Liver (tissue), 9 donors: ENCODE data around the gene TWF2. TPM values are rescaled to one million over a fixed set of nuclear protein-coding genes. Genes with fewer than 3 reads are reported as not detected.

Experiments used
- DNase-seq: peaks from one replicate; pipeline ENCODE4 v3.0.0-alpha.2; 2017; ENCODE audit warnings: low spot score
- H3K27ac ChIP-seq, 2 donors: one replicate each; pipeline ENCODE4 v1.7.0; 2013; ENCODE audit warnings: inconsistent platforms in 2 of 2, low read length in 2 of 2, control low read depth in 1 of 2, low read depth in 1 of 2, mild to moderate bottlenecking in 1 of 2
- H3K27me3 ChIP-seq, 4 donors: one replicate each; pipeline versions ENCODE4 v1.6.1 to v1.7.0; 2013; ENCODE audit warnings: low read length in 3 of 4, inconsistent platforms in 1 of 4, mild to moderate bottlenecking in 1 of 4, moderate library complexity in 1 of 4; ENCODE audit not compliant: control insufficient read depth in 4 of 4, insufficient read depth in 4 of 4
- H3K36me3 ChIP-seq, 4 donors: one replicate each; pipeline versions ENCODE4 v1.6.1 to v1.7.0; 2013; ENCODE audit warnings: low read length in 3 of 4, mild to moderate bottlenecking in 3 of 4, low read depth in 1 of 4, moderate library complexity in 1 of 4; ENCODE audit not compliant: control insufficient read depth in 4 of 4, insufficient read depth in 3 of 4
- H3K4me1 ChIP-seq, 4 donors: one replicate each; pipeline versions ENCODE4 v1.6.1 to v1.7.0; 2013; ENCODE audit warnings: low read length in 3 of 4, mild to moderate bottlenecking in 3 of 4, moderate library complexity in 1 of 4; ENCODE audit not compliant: control insufficient read depth in 4 of 4, insufficient read depth in 4 of 4
- H3K4me3 ChIP-seq, 3 donors: one replicate each; pipeline versions ENCODE4 v1.6.1 to v1.7.0; 2013; ENCODE audit warnings: low read length in 3 of 3, control low read depth in 1 of 3, low read depth in 1 of 3, mild to moderate bottlenecking in 1 of 3
- H3K9ac ChIP-seq, 2 donors: one replicate each; pipeline ENCODE4 v1.7.0; 2013; ENCODE audit warnings: low read length in 2 of 2, mild to moderate bottlenecking in 2 of 2, moderate library complexity in 2 of 2, control low read depth in 1 of 2, low read depth in 1 of 2
- H3K9me3 ChIP-seq, 4 donors: one replicate each; pipeline versions ENCODE4 v1.6.1 to v1.7.0; 2013; ENCODE audit warnings: low read length in 3 of 4; ENCODE audit not compliant: control insufficient read depth in 4 of 4
- ATF3 ChIP-seq: IDR thresholded peaks from 2 replicates; pipeline ENCODE4 v1.6.1; 2016; ENCODE audit warnings: antibody characterized with exemption
- EGR1 ChIP-seq, 2 donors: IDR thresholded peaks; 2 replicates each; pipeline ENCODE4 v1.6.1; 2016 to 2018; ENCODE audit warnings: antibody characterized with exemption in 2 of 2, low read depth in 2 of 2
- FOXA2 ChIP-seq: IDR thresholded peaks from 2 replicates; pipeline ENCODE4 v1.6.1; 2016; ENCODE audit warnings: antibody characterized with exemption
- GABPA ChIP-seq, 2 donors: IDR thresholded peaks in 1 of 2; conservative IDR thresholded peaks in 1 of 2; 2 replicates each; pipeline ENCODE4 v1.6.1; 2016; ENCODE audit warnings: antibody characterized with exemption in 2 of 2, mild to moderate bottlenecking in 1 of 2, moderate library complexity in 1 of 2
- HNF4A ChIP-seq, 2 donors: conservative IDR thresholded peaks; 2 replicates each; pipeline ENCODE4 v1.6.1; 2016; ENCODE audit warnings: antibody characterized with exemption in 2 of 2, mild to moderate bottlenecking in 2 of 2
- HNF4G ChIP-seq: IDR thresholded peaks from 2 replicates; pipeline ENCODE4 v1.6.1; 2016; ENCODE audit warnings: antibody characterized with exemption
- JUND ChIP-seq, 2 donors: IDR thresholded peaks; 2 replicates each; pipeline ENCODE4 v1.6.1; 2016; ENCODE audit warnings: antibody characterized with exemption in 2 of 2
- NR2F2 ChIP-seq: IDR thresholded peaks from 2 replicates; pipeline ENCODE4 v1.6.1; 2016; ENCODE audit warnings: antibody characterized with exemption
- RAD21 ChIP-seq, 2 donors: IDR thresholded peaks; 2 replicates each; pipeline ENCODE4 v1.6.1; 2016; ENCODE audit warnings: antibody characterized with exemption in 2 of 2, mild to moderate bottlenecking in 2 of 2
- REST ChIP-seq: IDR thresholded peaks from 2 replicates; pipeline ENCODE4 v1.6.1; 2016; ENCODE audit warnings: antibody characterized with exemption, mild to moderate bottlenecking
- SP1 ChIP-seq: IDR thresholded peaks from 2 replicates; pipeline ENCODE4 v1.6.1; 2018; ENCODE audit warnings: antibody characterized with exemption, mild to moderate bottlenecking
- TAF1 ChIP-seq: conservative IDR thresholded peaks from 2 replicates; pipeline ENCODE4 v1.6.1; 2016; ENCODE audit warnings: antibody characterized with exemption, mild to moderate bottlenecking
- YY1 ChIP-seq: IDR thresholded peaks from 2 replicates; pipeline ENCODE4 v1.6.1; 2016; ENCODE audit warnings: antibody characterized with exemption, mild to moderate bottlenecking
- WGBS: extraction: QIAGEN DNeasy Blood & Tissue Kit; methylation state at CpG from one replicate; pipeline ENCODE4 v1.1.7; 2013; 5-methylcytosine and 5-hydroxymethylcytosine counted together
- polyA plus RNA-seq, 2 donors: library from polyadenylated mRNA; stranded (reverse) in 1 of 2; unstranded in 1 of 2; fragments of 200-250 nt in 1 of 2; fragments of >200 nt in 1 of 2; fragmentation: Nextera tagmentation in 1 of 2; extraction: Ambion mirVana in 1 of 2; gene quantifications; one replicate each; pipeline versions ENCODE4 v1.2.1 to v1.2.3, GENCODE V29; 2013 to 2015
- total RNA-seq, 2 donors: library from RNA; depleted of rRNA; stranded (reverse); fragments of >200 nt; gene quantifications; one replicate each; pipeline ENCODE4 v1.2.3, GENCODE V29; 2014
- donor health status: healthy.
- donor health status: healthy.
- donor health status: healthy.
- donor health status: healthy.
- donor health status: healthy.

Gene TWF2
- total and polyA plus RNA-seq, 4 donors, result 12.0 to 26.3 (median 17.6) TPM

DNA sequence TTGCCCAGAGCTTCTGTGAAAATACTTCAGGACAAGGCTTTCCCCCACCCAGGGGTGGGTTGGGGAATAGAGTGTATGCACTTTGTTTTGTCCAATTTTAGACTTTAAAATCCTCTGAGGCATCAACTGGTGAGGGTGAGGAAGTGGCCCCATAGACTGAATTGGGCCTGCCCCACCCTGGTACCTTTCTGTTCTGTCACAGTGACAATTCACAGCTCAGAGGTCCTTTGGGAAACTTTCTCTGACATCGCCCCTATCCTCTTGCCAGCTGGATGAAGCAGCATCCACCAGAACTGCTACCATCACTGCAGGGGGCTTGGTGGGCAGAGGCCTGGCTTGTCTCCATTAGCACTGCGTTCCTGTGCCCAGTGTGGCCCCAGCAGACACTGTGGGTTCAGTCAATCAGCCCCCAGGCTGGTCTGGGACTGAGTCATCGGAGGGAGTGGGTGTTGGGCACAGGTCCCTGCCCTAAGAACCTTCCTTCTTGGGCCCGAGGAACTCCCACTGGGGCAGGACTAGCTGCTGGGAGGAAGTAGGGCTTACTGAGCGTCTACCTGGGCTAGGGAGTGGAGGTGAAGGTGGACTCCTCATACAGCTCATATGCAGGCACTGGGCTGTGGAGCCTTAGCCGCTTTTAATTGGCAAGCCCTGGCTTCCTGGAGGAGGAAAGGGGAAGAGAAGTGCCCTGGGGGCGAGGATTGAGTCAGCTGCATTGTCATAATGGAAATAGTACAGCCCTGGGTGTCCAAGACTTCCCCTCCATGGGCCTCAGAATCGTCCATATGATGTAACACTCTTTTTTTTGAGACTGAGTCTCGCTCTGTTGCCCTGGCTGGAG, 5.1 kb upstream of the TWF2 start (continued):
- TF ChIP-seq RAD21 (IDR thresholded peaks at IDR 0.05) (no peak), HNF4A (conservative IDR thresholded peaks at IDR 0.05) (no peak), EGR1 (IDR thresholded peaks at IDR 0.05; ENCODE audit: low read depth in 2 of 2) (no peak), TAF1 (no peak), REST (no peak), SP1 (no peak), FOXA2 (no peak)

GRCh38 chr3:52242039-52242438, 3.1 kb upstream of the TWF2 start:
- TF ChIP-seq YY1, result no peak
- DNase-seq, result no peak
- no peak overlapping the region for H3K9ac ChIP-seq
- WGBS, result 95% methylated on average over 1 of the region's 1 CpG
- no peaks in the 10 kb centered on the region for H3K27me3 ChIP-seq
- no peaks in the 10 kb centered on the region for H3K9me3 ChIP-seq
- no peak overlapping the region for H3K4me3 ChIP-seq
- H3K4me1 ChIP-seq, result peaks cover 9 to 52% (median 27%) of the 10 kb centered on the region in 4 donors
- H3K36me3 ChIP-seq, result no peaks in the 10 kb centered on the region
- H3K27ac ChIP-seq, result no peak overlapping the region

- Histone ChIP-seq H3K9me3 (no peaks in the 10 kb centered on the region), H3K36me3 (no peaks in the 10 kb centered on the region), H3K27me3 (no peaks in the 10 kb centered on the region), H3K4me1 (peaks cover 11 to 50% (median 26%) of the 10 kb centered on the region in 4 donors), H3K27ac (no peak overlapping the region), H3K4me3 (no peak overlapping the region), H3K9ac (no peak overlapping the region)
- no peak for DNase-seq
- 84% methylated on average over 4 of the region's 4 CpGs for WGBS
- TF ChIP-seq SP1, result no peak
- no peak for TF ChIP-seq ATF3
- no peak for TF ChIP-seq JUND (IDR thresholded peaks at IDR 0.05)
- no peak for TF ChIP-seq HNF4G
- no peak for TF ChIP-seq NR2F2
- no peak for TF ChIP-seq REST
- no peak for TF ChIP-seq FOXA2
- TF ChIP-seq HNF4A (conservative IDR thresholded peaks at IDR 0.05), result no peak
- no peak for TF ChIP-seq GABPA (IDR thresholded peaks at IDR 0.05 in 1 of 2, conservative IDR thresholded peaks at IDR 0.05 in 1 of 2)
These were observed 2.0 kb upstream of the TWF2 start for GRCh38 chr3:52240886-52241370.
